Aorta (tissue), 5 donors: Measurements from ENCODE around the gene GLRA3. TPM values are rescaled to one million over a fixed set of nuclear protein-coding genes. Genes with fewer than 3 reads are reported as not detected.
"Not testable (repeated sequence)": the region's sequence is repeated elsewhere in the genome, so short reads cannot be mapped to it uniquely, and the experiment has no call there.

Source experiments
- ATAC-seq: fragments of 200-7000 bp; cut with Tn5 transposase; one replicate; pipeline ENCODE4 v1.9.1; 2022; ENCODE audit warnings: moderate library complexity; ENCODE audit not compliant: low FRiP score
- DNase-seq, 2 donors: peaks; one replicate each; pipeline ENCODE4 v3.0.0-alpha.2; 2020
- H3K27ac ChIP-seq, 2 donors: one replicate each; pipeline ENCODE4 v1.5.1; 2013; ENCODE audit warnings: low read length in 2 of 2, mild to moderate bottlenecking in 2 of 2, moderate library complexity in 2 of 2, control low read depth in 1 of 2, inconsistent platforms in 1 of 2, low read depth in 1 of 2
- H3K27me3 ChIP-seq, 2 donors: one replicate each; pipeline ENCODE4 v1.6.1; 2013; ENCODE audit warnings: control low read depth in 1 of 2, low read length in 1 of 2, mild to moderate bottlenecking in 1 of 2, moderate library complexity in 1 of 2; ENCODE audit not compliant: insufficient read depth in 2 of 2, control insufficient read depth in 1 of 2
- H3K36me3 ChIP-seq, 2 donors: one replicate each; pipeline ENCODE4 v1.6.1; 2013; ENCODE audit warnings: control low read depth in 1 of 2, low read length in 1 of 2, mild to moderate bottlenecking in 1 of 2; ENCODE audit not compliant: insufficient read depth in 2 of 2, control insufficient read depth in 1 of 2
- H3K4me1 ChIP-seq, 2 donors: one replicate each; pipeline ENCODE4 v1.6.1; 2013; ENCODE audit warnings: low read length in 2 of 2, control low read depth in 1 of 2, mild to moderate bottlenecking in 1 of 2, moderate library complexity in 1 of 2; ENCODE audit not compliant: insufficient read depth in 2 of 2, control insufficient read depth in 1 of 2
- H3K4me3 ChIP-seq, 2 donors: one replicate each; pipeline ENCODE4 v1.5.1; 2013; ENCODE audit warnings: low read length in 2 of 2, control low read depth in 1 of 2, mild to moderate bottlenecking in 1 of 2
- H3K9me3 ChIP-seq: one replicate; pipeline ENCODE4 v1.6.1; 2013; ENCODE audit warnings: mild to moderate bottlenecking, low read length; ENCODE audit not compliant: control insufficient read depth
- whole genome bisulfite sequencing, 2 donors: extraction: QIAGEN DNeasy Blood & Tissue Kit; methylation state at CpG; one replicate each; pipeline ENCODE4 v1.1.7; 2013; 5-methylcytosine and 5-hydroxymethylcytosine counted together
- intact Hi-C, 2 donors: fragments of 100-400 bp; cut with DNase I; formaldehyde crosslinking; loops; one replicate each; pipeline versions ENCODE4 v1.14.2 to v1.15.0; 2022
- polyA plus RNA-seq, 2 donors: library from polyadenylated mRNA; stranded (reverse); fragments of 200-250 nt; gene quantifications; one replicate each; pipeline ENCODE4 v1.2.3, GENCODE V29; 2013
- total RNA-seq, 2 donors: library from RNA; stranded (reverse); fragmentation: NEBNext Ultra II Directional; extraction: Animal tissue kit (Norgen Biotek cat#: 25700); gene quantifications; one replicate each; pipeline ENCODE4 v1.2.1, GENCODE V29; 2021
- donor health status: healthy with polysubstance abuse.
- donor health status: Bipolar disorder and iron deficiency.
- donor health status: DM: no; HTN: no; CAD: no.
- donor health status: DM: no; HTN: no; CAD: no.
- donor health status: DM: yes; HTN: yes; CAD: no.

Gene GLRA3
- total and polyA plus RNA-seq, 4 donors = not detected

DNA sequence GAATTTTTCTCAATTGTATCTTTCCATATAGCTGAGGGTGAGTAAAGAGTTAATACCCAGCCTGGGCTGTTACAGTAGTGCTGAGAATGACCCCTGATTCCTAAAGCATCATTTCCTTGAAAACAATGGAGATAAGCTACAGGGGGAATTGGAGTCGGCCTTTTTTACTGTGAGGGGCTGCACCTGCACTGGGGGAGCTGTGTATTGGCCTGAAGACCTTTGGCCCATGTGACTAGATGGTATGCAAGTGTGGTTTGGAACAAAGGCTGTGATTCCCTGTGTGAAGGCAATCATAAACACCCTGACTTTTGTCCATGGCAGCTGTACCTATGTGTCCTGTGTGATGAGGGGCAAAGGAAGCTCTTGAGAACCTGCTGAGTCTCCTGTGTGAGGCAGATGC is 182.7 kb downstream of the GLRA3 start:
- Histone ChIP-seq H3K27ac (no peak overlapping the region), H3K27me3 (no peaks in the 10 kb centered on the region), H3K4me3 (no peak overlapping the region), H3K4me1 (no peaks in the 10 kb centered on the region), H3K36me3 (no peaks in the 10 kb centered on the region), H3K9me3 (no peaks in the 10 kb centered on the region)
- 31 to 33% methylated on average over 1 of the region's 1 CpG for WGBS, 2 donors
- ATAC-seq = no peak
- intact Hi-C loops = no loop called here
- DNase-seq = no peak

GRCh38 chr4:174640146-174640545 is 188.9 kb downstream of the GLRA3 start:
- ATAC-seq = no peak
- intact Hi-C loops = no loop called here
- H3K9me3 ChIP-seq = no peaks in the 10 kb centered on the region
- no peaks in the 10 kb centered on the region for H3K4me1 ChIP-seq
- H3K27ac ChIP-seq = no peak overlapping the region
- no peak for DNase-seq
- H3K4me3 ChIP-seq = no peak overlapping the region
- H3K27me3 ChIP-seq = no peaks in the 10 kb centered on the region
- H3K36me3 ChIP-seq = no peaks in the 10 kb centered on the region

DNA sequence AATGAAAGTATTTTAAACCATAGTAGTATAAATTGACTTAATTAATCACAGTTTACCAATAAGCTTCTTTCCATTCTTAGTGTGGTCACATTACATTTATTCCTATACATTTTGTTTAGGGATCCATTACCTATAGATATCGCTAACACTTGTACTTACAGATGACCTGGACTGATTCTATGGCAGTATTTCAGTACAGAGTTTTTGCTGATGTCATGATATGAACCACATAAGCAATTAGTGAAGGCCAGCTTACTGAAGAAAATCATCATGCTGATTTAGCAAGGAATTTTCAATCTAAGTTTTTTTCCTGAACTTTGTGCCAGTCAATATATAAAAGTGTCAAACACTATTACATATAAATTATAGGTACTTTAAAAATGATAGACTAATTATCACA is 193.3 kb downstream of the GLRA3 start:
- Histone ChIP-seq H3K36me3 (no peaks in the 10 kb centered on the region), H3K27ac (no peak overlapping the region), H3K4me1 (no peaks in the 10 kb centered on the region), H3K9me3 (no peaks in the 10 kb centered on the region), H3K4me3 (no peak overlapping the region), H3K27me3 (no peaks in the 10 kb centered on the region)
- intact Hi-C loops = no loop called here
- no peak for ATAC-seq
- no peak for DNase-seq
- 95 to 98% methylated on average over 1 of the region's 1 CpG for WGBS, 2 donors

DNA sequence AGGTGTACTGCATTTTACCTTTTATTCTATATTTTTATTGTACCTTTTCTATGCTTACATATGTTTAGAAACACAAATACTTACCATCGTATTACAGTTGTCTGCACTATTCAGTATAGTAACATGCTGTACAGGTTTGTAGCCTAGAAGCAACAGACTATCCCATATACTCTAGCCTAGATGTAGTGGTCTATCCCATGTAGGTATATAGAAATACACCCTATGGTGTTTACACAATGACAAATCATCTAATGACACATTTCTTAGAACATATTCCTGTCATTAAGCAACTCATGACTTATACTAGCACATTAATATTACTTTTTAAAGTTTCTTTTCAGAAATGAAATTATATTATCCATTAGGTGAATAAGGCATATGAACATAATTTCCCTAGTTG is 195.6 kb downstream of the GLRA3 start:
- intact Hi-C loops = loop anchor here (2.0 kb wide), 2 partner anchors 267 to 269 kb away; no protein-coding TSS in a partner anchor
- no peaks in the 10 kb centered on the region for H3K4me1 ChIP-seq
- ATAC-seq (no peak), DNase-seq (no peak)
- no peaks in the 10 kb centered on the region for H3K9me3 ChIP-seq
- H3K36me3 ChIP-seq = no peaks in the 10 kb centered on the region
- 84 to 91% methylated on average over 1 of the region's 1 CpG for WGBS, 2 donors
- H3K27me3 ChIP-seq = no peaks in the 10 kb centered on the region
- no peak overlapping the region for H3K27ac ChIP-seq
- H3K4me3 ChIP-seq = no peak overlapping the region

GRCh38 chr4:174631901-174632758 is 196.9 kb downstream of the GLRA3 start:
- H3K9me3 ChIP-seq = no peaks in the 10 kb centered on the region
- intact Hi-C loops = loop anchor here (2.0 kb wide), 2 partner anchors 265 to 267 kb away; no protein-coding TSS in a partner anchor
- no peak overlapping the region for H3K27ac ChIP-seq
- ATAC-seq = no peak
- H3K36me3 ChIP-seq = no peaks in the 10 kb centered on the region
- H3K27me3 ChIP-seq = no peaks in the 10 kb centered on the region
- H3K4me3 ChIP-seq = no peak overlapping the region
- WGBS, 2 donors = 28 to 29% methylated on average over 2 of the region's 2 CpGs
- no peaks in the 10 kb centered on the region for H3K4me1 ChIP-seq
- no peak for DNase-seq

DNA sequence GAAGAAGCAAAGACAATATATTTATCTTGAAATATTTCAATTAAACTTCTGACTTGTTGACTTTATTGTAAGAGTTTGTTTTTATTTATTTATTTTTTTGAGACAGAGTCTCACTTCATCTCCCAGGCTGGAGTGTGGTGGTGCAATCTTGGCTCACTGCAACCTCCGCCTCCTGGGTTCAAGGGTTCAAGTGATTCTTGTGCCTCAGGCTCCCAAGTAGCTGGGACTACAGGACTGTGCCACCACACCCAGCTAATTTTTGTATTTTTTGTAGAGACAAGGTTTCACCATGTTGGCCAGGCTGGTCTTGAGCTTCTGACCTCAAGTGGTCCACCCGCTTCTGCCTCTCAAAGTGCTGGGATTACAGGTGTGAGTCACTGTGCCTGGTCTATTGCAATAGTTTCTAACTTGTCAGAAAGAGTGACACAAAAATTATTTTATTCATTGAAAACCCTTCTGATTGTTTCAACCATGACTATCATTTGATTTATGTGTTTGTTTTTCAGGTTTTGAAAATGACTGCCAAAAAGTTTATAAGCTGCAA is 199.1 kb downstream of the GLRA3 start:
- H3K36me3 ChIP-seq, H3K9me3 ChIP-seq, ATAC-seq, H3K4me1 ChIP-seq, intact Hi-C loops, H3K4me3 ChIP-seq, H3K27me3 ChIP-seq, H3K27ac ChIP-seq, DNase-seq: not testable (repeated sequence)
- 98% methylated on average over 2 of the region's 2 CpGs for WGBS, 2 donors

DNA sequence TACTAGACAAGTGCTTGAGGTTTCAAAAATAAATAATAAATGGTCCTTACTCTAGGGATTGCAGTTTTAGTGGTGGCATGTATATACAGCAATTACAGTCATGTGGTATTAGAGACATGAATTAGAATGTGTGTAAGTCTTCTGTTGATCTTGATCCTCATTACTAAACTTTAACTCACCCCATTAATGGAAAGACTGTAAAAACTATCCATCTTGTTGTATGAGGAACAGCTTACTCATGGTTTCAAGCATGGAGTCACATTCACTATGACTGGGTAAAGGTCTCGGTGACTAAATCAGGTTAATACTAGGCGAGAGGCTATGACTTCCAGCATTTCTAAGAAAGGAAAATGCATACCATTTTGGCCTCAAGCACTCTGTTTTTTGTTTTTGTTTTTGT is 199.8 kb downstream of the GLRA3 start:
- intact Hi-C loops = no loop called here
- ATAC-seq (no peak), DNase-seq (no peak)
- Histone ChIP-seq H3K9me3 (no peaks in the 10 kb centered on the region), H3K4me3 (no peak overlapping the region), H3K4me1 (no peaks in the 10 kb centered on the region), H3K27ac (no peak overlapping the region), H3K27me3 (no peaks in the 10 kb centered on the region), H3K36me3 (no peaks in the 10 kb centered on the region)
- WGBS, 2 donors = 97 to 99% methylated on average over 2 of the region's 2 CpGs

DNA sequence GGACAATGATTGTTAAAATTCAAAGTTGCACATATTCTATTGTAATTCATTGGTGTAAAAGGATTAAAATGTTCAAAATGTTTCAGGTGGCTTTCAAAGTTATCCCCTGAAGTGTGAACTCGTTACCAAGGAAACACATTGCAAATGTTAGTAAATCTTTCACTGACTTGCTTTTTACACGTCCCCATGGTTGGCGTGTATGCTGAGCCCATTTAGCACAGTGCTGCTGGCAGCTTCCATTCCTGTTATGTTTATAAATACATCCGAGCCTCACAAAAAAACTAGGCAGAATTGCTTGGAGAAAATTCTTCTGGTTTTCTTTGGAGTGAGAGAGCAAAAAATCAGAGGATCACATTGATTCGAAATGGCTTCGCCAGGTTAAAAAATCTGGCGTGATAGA is 200.9 kb downstream of the GLRA3 start:
- DNase-seq = no peak
- intact Hi-C loops = no loop called here
- H3K27me3 ChIP-seq = no peaks in the 10 kb centered on the region
- H3K4me3 ChIP-seq = no peak overlapping the region
- H3K27ac ChIP-seq = no peak overlapping the region
- no peaks in the 10 kb centered on the region for H3K9me3 ChIP-seq
- no peaks in the 10 kb centered on the region for H3K36me3 ChIP-seq
- no peaks in the 10 kb centered on the region for H3K4me1 ChIP-seq
- no peak for ATAC-seq
- WGBS, 2 donors = 65 to 67% methylated on average over 7 of the region's 7 CpGs

- DNase-seq (no peak), ATAC-seq (no peak)
- Histone ChIP-seq H3K27me3 (no peaks in the 10 kb centered on the region), H3K36me3 (no peaks in the 10 kb centered on the region), H3K27ac (no peak overlapping the region), H3K4me1 (no peaks in the 10 kb centered on the region), H3K4me3 (no peak overlapping the region), H3K9me3 (no peaks in the 10 kb centered on the region)
- intact Hi-C loops = no loop called here
- 94 to 98% methylated on average over 2 of the region's 2 CpGs for WGBS, 2 donors
Observed at GRCh38 chr4:174627473-174627872, 201.6 kb downstream of the GLRA3 start.
